Measurements from ENCODE around the gene TRERF1. TPM values are rescaled to one million over a fixed set of nuclear protein-coding genes. Genes with fewer than 3 reads are reported as not detected.
A peak's percentile ranks its signal among the peaks of the same experiment; 100 is the strongest.

Gene TRERF1
- polyA plus RNA-seq, 1 of the 3 experiments (the other 2 are of a cell fraction) = 3.6 TPM

DNA sequence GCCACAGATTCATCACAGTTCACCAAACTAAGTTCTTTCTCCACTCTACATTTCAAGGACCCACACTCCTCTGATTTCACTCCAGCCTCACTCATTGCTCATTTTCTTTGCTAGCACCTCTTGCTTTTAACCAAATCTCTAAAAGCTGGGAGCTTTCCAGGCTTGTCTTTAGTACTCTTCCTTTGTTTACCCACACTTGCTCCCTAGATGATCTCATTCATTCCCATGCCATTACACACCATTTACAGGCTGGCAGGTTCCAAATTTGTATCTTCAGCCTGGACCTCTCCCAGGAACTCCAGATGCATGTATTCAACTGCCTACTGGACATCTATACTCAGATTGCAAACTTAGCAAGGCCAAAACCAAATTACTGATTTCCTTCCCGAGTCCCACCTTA lies 251.7 kb downstream of the TRERF1 start (continued):
- TF ChIP-seq, protein P1, sequence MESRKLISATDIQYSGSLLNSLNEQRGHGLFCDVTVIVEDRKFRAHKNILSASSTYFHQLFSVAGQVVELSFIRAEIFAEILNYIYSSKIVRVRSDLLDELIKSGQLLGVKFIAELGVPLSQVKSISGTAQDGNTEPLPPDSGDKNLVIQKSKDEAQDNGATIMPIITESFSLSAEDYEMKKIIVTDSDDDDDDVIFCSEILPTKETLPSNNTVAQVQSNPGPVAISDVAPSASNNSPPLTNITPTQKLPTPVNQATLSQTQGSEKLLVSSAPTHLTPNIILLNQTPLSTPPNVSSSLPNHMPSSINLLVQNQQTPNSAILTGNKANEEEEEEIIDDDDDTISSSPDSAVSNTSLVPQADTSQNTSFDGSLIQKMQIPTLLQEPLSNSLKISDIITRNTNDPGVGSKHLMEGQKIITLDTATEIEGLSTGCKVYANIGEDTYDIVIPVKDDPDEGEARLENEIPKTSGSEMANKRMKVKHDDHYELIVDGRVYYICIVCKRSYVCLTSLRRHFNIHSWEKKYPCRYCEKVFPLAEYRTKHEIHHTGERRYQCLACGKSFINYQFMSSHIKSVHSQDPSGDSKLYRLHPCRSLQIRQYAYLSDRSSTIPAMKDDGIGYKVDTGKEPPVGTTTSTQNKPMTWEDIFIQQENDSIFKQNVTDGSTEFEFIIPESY (IDR thresholded peaks at IDR 0.05; ENCODE audit: borderline replicate concordance, low read depth) = peak; percentile 43; the same call in 1 of the 2 replicates
- no peak for TF ChIP-seq SMC3 (IDR thresholded peaks at IDR 0.05; ENCODE audit: low read depth, low read length)
- no peak; the same call in 1 of the 2 replicates for TF ChIP-seq YY1 (IDR thresholded peaks at IDR 0.05; ENCODE audit: low read depth)
- TF ChIP-seq, protein P2, sequence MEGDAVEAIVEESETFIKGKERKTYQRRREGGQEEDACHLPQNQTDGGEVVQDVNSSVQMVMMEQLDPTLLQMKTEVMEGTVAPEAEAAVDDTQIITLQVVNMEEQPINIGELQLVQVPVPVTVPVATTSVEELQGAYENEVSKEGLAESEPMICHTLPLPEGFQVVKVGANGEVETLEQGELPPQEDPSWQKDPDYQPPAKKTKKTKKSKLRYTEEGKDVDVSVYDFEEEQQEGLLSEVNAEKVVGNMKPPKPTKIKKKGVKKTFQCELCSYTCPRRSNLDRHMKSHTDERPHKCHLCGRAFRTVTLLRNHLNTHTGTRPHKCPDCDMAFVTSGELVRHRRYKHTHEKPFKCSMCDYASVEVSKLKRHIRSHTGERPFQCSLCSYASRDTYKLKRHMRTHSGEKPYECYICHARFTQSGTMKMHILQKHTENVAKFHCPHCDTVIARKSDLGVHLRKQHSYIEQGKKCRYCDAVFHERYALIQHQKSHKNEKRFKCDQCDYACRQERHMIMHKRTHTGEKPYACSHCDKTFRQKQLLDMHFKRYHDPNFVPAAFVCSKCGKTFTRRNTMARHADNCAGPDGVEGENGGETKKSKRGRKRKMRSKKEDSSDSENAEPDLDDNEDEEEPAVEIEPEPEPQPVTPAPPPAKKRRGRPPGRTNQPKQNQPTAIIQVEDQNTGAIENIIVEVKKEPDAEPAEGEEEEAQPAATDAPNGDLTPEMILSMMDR (IDR thresholded peaks at IDR 0.05) = no peak
- no peak for TF ChIP-seq RCOR1 (IDR thresholded peaks at IDR 0.05; ENCODE audit: low read length)
- TF ChIP-seq, protein P3, sequence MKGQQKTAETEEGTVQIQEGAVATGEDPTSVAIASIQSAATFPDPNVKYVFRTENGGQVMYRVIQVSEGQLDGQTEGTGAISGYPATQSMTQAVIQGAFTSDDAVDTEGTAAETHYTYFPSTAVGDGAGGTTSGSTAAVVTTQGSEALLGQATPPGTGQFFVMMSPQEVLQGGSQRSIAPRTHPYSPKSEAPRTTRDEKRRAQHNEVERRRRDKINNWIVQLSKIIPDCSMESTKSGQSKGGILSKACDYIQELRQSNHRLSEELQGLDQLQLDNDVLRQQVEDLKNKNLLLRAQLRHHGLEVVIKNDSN (IDR thresholded peaks at IDR 0.05; ENCODE audit: borderline replicate concordance, low read depth) = 0 out of 2 replicates have a peak, but pooled peaks have one; percentile 14
- peak; percentile 76; the same call in 1 of the 2 replicates for TF ChIP-seq POLR2AphosphoS5 (IDR thresholded peaks at IDR 0.05; ENCODE audit: low read depth, low read length)
- peak; percentile 91 for TF ChIP-seq TCF12 (IDR thresholded peaks at IDR 0.05)
- TF ChIP-seq CHD2 (IDR thresholded peaks at IDR 0.05; ENCODE audit: low read length, partially characterized antibody) = no peak
- TF ChIP-seq EZH2phosphoT487 (IDR thresholded peaks at IDR 0.05; ENCODE audit: borderline replicate concordance, low read depth) = no peak
- 0 out of 2 replicates have a peak, but pooled peaks have one; percentile 13 for TF ChIP-seq ELF1 (IDR thresholded peaks at IDR 0.05)
- TF ChIP-seq, protein P4, sequence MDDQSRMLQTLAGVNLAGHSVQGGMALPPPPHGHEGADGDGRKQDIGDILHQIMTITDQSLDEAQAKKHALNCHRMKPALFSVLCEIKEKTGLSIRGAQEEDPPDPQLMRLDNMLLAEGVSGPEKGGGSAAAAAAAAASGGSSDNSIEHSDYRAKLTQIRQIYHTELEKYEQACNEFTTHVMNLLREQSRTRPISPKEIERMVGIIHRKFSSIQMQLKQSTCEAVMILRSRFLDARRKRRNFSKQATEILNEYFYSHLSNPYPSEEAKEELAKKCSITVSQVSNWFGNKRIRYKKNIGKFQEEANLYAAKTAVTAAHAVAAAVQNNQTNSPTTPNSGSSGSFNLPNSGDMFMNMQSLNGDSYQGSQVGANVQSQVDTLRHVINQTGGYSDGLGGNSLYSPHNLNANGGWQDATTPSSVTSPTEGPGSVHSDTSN (IDR thresholded peaks at IDR 0.05) = peak; percentile 81
- peak; percentile 18 to 86; a peak in 3 of 4 replicates for TF ChIP-seq EP300 (IDR thresholded peaks at IDR 0.05; ENCODE audit: borderline replicate concordance in 1 of 2, low read depth in 1 of 2, low read length in 1 of 2)
- TF ChIP-seq, protein P5, sequence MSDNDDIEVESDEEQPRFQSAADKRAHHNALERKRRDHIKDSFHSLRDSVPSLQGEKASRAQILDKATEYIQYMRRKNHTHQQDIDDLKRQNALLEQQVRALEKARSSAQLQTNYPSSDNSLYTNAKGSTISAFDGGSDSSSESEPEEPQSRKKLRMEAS (IDR thresholded peaks at IDR 0.05; ENCODE audit: low read depth) = peak; percentile 46; the same call in 1 of the 2 replicates
- TF ChIP-seq RXRA (IDR thresholded peaks at IDR 0.05; ENCODE audit: borderline replicate concordance, low read depth) = peak; percentile 64; the same call in 1 of the 2 replicates
- peak; percentile 80 for TF ChIP-seq TEAD4 (IDR thresholded peaks at IDR 0.05; ENCODE audit: borderline replicate concordance, insufficient read depth)
- TF ChIP-seq MXI1 (IDR thresholded peaks at IDR 0.05; ENCODE audit: low read depth, low read length) = no peak
- TF ChIP-seq FOSL2 (IDR thresholded peaks at IDR 0.05; ENCODE audit: borderline replicate concordance, low read depth) = peak; percentile 87; the same call in 1 of the 2 replicates
- no peak for TF ChIP-seq GATA2 (CRISPR knock-in tag; IDR thresholded peaks at IDR 0.05)
- peak; percentile 81; the same call in 1 of the 2 replicates for TF ChIP-seq MEF2A (IDR thresholded peaks at IDR 0.05; ENCODE audit: borderline replicate concordance, low read depth)

All from SK-N-SH (cell line).